ENCODE data around the gene LCN12.

- TF ChIP-seq POLR2AphosphoS5 (IDR thresholded peaks at IDR 0.05; ENCODE audit: insufficient read depth in 1 of 2, low read depth in 1 of 2), result no peak
- no peak for TF ChIP-seq CTCF (IDR thresholded peaks at IDR 0.05)
Observed at GRCh38 chr9:136947028-136947891, 4.8 kb upstream of the LCN12 start.

All from vagina (tissue), 2 donors.